Colonic mucosa (tissue), 4 donors: ENCODE data around the gene RNMT. TPM values are rescaled to one million over a fixed set of nuclear protein-coding genes. Genes with fewer than 3 reads are reported as not detected.

Experiments
- DNase-seq: peaks from one replicate; pipeline ENCODE4 v3.0.0-alpha.2; 2020
- H3K27ac ChIP-seq: fragments of 200-600 bp; one replicate; pipeline ENCODE4 v1.8.0; 2021
- H3K27me3 ChIP-seq: fragments of 200-600 bp; one replicate; pipeline ENCODE4 v1.8.0; 2021
- H3K36me3 ChIP-seq: fragments of 200-600 bp; one replicate; pipeline ENCODE4 v1.8.0; 2021
- H3K4me1 ChIP-seq: fragments of 200-600 bp; one replicate; pipeline ENCODE4 v1.8.0; 2021; ENCODE audit warnings: mild to moderate bottlenecking
- H3K4me3 ChIP-seq: fragments of 200-600 bp; one replicate; pipeline ENCODE4 v1.8.0; 2021
- H3K9ac ChIP-seq, 2 donors: one replicate each; pipeline ENCODE4 v1.7.0; 2013; ENCODE audit warnings: control low read depth in 2 of 2, low read depth in 2 of 2, low read length in 2 of 2
- H3K9me3 ChIP-seq: fragments of 200-600 bp; one replicate; pipeline ENCODE4 v1.8.0; 2021
- intact Hi-C: fragments of 100-400 bp; cut with DNase I; formaldehyde crosslinking; loops from one replicate; pipeline ENCODE4 v1.14.1; 2022
- total RNA-seq, 2 donors: library from RNA; stranded (reverse); fragmentation: NEBNext Ultra II Directional in 1 of 2; extraction: Animal tissue kit (Norgen Biotek cat#: 25700) in 1 of 2; gene quantifications; one replicate each; pipeline ENCODE4 v1.2.1, GENCODE V29; 2021
- TF ChIP-seq, protein P1 (sequence below): fragments of 200-600 bp; IDR thresholded peaks from one replicate; pipeline ENCODE4 v1.8.0; 2022; ENCODE audit warnings: antibody characterized with exemption, mild to moderate bottlenecking
- donor health status: healthy.
- donor health status: DM: no; HTN: no; CAD: no.
- donor health status: DM: no; HTN: no; CAD: no.

Gene RNMT
- total RNA-seq, 2 donors from 2014 or later = 17.0 to 43.4 TPM

DNA sequence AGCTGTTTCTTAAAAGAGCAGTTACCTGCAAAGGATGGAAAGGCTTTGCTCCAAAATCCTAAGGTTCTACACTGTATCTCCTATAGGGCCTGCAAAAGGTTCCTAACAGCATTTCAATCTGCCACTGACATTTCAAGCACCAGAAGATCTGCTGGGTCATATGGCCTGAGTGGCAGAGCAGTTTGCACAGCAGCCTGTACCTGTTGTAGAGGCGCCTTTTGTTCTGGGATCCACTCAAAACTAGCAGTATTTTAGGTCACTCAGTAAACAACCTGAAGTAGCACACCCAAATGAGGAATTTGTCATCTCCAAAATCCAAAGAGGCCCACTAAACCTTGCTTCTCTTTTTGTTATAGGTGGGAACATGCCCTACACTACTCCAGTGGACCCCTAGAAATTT, 6.3 kb upstream of the RNMT start:
- DNase-seq = no peak
- H3K9ac ChIP-seq = no peak overlapping the region
- intact Hi-C loops = no loop called here
- no peaks in the 10 kb centered on the region for H3K4me1 ChIP-seq
- no peak overlapping the region for H3K4me3 ChIP-seq
- no peaks in the 10 kb centered on the region for H3K36me3 ChIP-seq
- TF ChIP-seq, protein P1, sequence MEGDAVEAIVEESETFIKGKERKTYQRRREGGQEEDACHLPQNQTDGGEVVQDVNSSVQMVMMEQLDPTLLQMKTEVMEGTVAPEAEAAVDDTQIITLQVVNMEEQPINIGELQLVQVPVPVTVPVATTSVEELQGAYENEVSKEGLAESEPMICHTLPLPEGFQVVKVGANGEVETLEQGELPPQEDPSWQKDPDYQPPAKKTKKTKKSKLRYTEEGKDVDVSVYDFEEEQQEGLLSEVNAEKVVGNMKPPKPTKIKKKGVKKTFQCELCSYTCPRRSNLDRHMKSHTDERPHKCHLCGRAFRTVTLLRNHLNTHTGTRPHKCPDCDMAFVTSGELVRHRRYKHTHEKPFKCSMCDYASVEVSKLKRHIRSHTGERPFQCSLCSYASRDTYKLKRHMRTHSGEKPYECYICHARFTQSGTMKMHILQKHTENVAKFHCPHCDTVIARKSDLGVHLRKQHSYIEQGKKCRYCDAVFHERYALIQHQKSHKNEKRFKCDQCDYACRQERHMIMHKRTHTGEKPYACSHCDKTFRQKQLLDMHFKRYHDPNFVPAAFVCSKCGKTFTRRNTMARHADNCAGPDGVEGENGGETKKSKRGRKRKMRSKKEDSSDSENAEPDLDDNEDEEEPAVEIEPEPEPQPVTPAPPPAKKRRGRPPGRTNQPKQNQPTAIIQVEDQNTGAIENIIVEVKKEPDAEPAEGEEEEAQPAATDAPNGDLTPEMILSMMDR = no peak
- H3K27me3 ChIP-seq = no peaks in the 10 kb centered on the region
- H3K27ac ChIP-seq = no peak overlapping the region
- H3K9me3 ChIP-seq = no peaks in the 10 kb centered on the region

DNA sequence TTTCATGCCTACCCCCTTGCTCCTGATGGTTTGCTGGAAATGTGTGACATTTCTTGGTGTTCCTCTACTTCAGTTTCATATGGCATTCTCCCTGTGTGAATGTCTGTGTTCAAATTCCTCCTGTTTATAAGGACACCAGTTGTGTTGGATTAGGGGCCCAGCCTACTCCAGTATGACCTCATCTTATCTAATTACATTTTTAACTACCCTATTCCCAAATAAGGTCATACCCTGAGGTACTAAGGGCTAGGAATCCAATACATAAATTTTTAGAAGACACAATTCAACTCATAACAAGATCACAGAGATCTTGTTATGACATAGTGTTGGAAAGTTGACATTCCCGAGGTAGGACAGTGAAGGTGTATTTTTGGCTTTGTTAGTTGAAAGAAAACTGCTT, 5.6 kb upstream of the RNMT start:
- Histone ChIP-seq H3K4me1 (no peaks in the 10 kb centered on the region), H3K9me3 (no peaks in the 10 kb centered on the region), H3K9ac (no peak overlapping the region), H3K4me3 (no peak overlapping the region), H3K36me3 (no peaks in the 10 kb centered on the region), H3K27me3 (no peaks in the 10 kb centered on the region), H3K27ac (no peak overlapping the region)
- intact Hi-C loops = no loop called here
- TF ChIP-seq, protein P1 = no peak
- no peak for DNase-seq

DNA sequence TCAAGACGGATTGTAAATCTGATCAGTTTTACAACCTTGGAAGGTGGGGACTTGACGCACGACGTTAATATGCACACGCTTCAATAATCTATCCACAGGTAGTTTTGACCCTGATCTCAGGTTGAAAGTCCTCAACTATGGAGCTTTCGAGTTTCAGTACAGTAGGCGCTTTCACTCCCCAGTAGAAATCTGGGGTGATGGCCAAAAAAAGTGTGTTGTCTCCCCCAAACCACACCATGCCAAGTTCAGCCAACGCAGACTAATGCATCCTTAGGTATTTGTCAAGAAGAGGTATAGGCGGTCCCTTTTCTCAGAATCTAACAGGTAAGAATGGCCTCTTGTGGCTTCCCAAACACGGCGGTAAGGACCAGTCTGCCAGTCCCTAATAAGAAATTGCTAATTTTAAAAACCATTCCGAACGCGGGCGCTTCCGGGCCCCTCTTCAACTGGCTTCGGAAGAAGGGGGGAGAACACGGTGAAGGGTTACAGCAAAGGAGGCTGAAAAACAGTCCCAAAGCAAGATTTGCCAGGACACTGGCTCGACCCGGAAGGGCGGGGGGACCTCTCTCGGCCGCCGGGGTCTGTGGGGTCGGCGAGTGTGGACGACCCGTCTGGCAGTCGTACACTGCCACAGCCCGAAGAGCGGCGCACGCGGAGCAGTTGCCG, 774 bp upstream of the RNMT start:
- TF ChIP-seq, protein P1 = no peak
- H3K27ac ChIP-seq = peak overlapping the region; percentile 92
- peak overlapping the region; percentile 99 for H3K4me3 ChIP-seq
- peak overlapping the region; percentile 75 to 94 for H3K9ac ChIP-seq
- intact Hi-C loops = no loop called here
- no peaks in the 10 kb centered on the region for H3K9me3 ChIP-seq
- H3K4me1 ChIP-seq = no peaks in the 10 kb centered on the region
- H3K27me3 ChIP-seq = no peaks in the 10 kb centered on the region
- peak; percentile 39 for DNase-seq
- H3K36me3 ChIP-seq = no peaks in the 10 kb centered on the region

DNA sequence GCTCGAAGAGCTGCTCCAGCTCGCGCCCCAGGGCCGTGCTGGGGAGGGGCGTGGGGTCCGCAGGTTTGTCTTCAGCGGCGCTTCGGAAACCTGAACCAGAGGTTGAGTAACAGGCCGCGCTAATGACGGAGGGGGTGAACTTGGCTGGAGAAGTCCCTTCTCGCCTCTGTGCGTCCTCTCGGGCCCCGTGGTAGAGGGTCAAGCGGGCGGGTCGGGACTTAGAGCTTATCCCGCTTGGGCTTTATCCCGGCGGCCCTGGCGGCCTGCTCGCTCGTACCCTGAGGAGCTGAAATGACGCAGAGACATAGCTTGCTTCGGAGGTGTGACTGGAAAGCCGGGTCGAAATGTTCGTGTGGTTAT, 479 bp downstream of the RNMT start:
- H3K4me1 ChIP-seq = no peaks in the 10 kb centered on the region
- intact Hi-C loops = no loop called here
- H3K4me3 ChIP-seq = peak overlapping the region; percentile 99
- H3K9me3 ChIP-seq = no peaks in the 10 kb centered on the region
- H3K27ac ChIP-seq = peak overlapping the region; percentile 92
- DNase-seq = peak; percentile 51
- no peaks in the 10 kb centered on the region for H3K27me3 ChIP-seq
- H3K9ac ChIP-seq = peak overlapping the region; percentile 71 to 94
- H3K36me3 ChIP-seq = no peaks in the 10 kb centered on the region
- TF ChIP-seq, protein P1 = no peak

DNA sequence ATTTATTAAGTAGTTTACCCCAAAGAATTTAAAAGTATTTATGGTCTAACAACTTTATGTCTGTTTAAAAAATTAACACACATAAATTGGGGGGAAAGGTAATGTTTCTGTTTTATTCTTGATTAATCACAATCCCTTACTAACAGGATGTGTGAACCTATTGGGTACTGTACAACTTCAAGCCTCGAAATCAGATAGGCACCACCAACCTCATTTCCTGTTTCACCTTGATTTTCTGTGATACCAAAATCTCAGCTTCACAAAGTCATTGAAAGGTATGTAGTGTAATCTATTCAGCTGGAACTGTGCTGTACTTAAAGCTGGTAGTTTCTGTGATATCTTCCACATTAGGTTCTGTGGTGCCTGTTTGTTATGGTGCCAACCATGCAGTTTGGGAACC, 4.0 kb downstream of the RNMT start:
- H3K9me3 ChIP-seq = no peaks in the 10 kb centered on the region
- H3K4me1 ChIP-seq = no peaks in the 10 kb centered on the region
- H3K36me3 ChIP-seq = no peaks in the 10 kb centered on the region
- no peak overlapping the region for H3K9ac ChIP-seq
- intact Hi-C loops = no loop called here
- no peak overlapping the region for H3K4me3 ChIP-seq
- TF ChIP-seq, protein P1 = no peak
- H3K27me3 ChIP-seq = no peaks in the 10 kb centered on the region
- no peak for DNase-seq
- no peak overlapping the region for H3K27ac ChIP-seq
